NB4 (cell line): Measurements from ENCODE around the gene TGM6.

Source experiments
- DNase-seq: peaks from one replicate; pipeline ENCODE4 v3.0.0; 2010; ENCODE audit warnings: low read depth
- H3K4me3 ChIP-seq: one replicate; pipeline ENCODE4 v1.5.1; 2011; ENCODE audit warnings: mild to moderate bottlenecking, low read depth, low read length, moderate library complexity
- MYC ChIP-seq: IDR thresholded peaks from 2 replicates; pipeline ENCODE4 v1.6.1; 2011; ENCODE audit warnings: low read depth, low read length
- POLR2A ChIP-seq: IDR thresholded peaks from 2 replicates; pipeline ENCODE4 v1.6.1; 2011; ENCODE audit warnings: mild to moderate bottlenecking; ENCODE audit not compliant: insufficient read length; ENCODE audit errors: extremely low read depth
- TF ChIP-seq, protein P1 (sequence below): IDR thresholded peaks from one replicate; pipeline ENCODE4 v1.5.1; 2012; ENCODE audit warnings: low read depth, low read length
- TF ChIP-seq, protein P2 (sequence below): IDR thresholded peaks from 2 replicates; pipeline ENCODE4 v1.6.1; 2011; ENCODE audit warnings: low read depth, low read length

TGM6 gene

GRCh38 chr20:2467412-2467811 is 86.7 kb downstream of the TGM6 start:
- peak overlapping the region; percentile 98 for H3K4me3 ChIP-seq
- TF ChIP-seq, protein P1, sequence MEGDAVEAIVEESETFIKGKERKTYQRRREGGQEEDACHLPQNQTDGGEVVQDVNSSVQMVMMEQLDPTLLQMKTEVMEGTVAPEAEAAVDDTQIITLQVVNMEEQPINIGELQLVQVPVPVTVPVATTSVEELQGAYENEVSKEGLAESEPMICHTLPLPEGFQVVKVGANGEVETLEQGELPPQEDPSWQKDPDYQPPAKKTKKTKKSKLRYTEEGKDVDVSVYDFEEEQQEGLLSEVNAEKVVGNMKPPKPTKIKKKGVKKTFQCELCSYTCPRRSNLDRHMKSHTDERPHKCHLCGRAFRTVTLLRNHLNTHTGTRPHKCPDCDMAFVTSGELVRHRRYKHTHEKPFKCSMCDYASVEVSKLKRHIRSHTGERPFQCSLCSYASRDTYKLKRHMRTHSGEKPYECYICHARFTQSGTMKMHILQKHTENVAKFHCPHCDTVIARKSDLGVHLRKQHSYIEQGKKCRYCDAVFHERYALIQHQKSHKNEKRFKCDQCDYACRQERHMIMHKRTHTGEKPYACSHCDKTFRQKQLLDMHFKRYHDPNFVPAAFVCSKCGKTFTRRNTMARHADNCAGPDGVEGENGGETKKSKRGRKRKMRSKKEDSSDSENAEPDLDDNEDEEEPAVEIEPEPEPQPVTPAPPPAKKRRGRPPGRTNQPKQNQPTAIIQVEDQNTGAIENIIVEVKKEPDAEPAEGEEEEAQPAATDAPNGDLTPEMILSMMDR = no peak
- TF ChIP-seq POLR2A (no peak), MYC (no peak)
- TF ChIP-seq, protein P2, sequence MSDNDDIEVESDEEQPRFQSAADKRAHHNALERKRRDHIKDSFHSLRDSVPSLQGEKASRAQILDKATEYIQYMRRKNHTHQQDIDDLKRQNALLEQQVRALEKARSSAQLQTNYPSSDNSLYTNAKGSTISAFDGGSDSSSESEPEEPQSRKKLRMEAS = no peak
- DNase-seq = no peak

DNA sequence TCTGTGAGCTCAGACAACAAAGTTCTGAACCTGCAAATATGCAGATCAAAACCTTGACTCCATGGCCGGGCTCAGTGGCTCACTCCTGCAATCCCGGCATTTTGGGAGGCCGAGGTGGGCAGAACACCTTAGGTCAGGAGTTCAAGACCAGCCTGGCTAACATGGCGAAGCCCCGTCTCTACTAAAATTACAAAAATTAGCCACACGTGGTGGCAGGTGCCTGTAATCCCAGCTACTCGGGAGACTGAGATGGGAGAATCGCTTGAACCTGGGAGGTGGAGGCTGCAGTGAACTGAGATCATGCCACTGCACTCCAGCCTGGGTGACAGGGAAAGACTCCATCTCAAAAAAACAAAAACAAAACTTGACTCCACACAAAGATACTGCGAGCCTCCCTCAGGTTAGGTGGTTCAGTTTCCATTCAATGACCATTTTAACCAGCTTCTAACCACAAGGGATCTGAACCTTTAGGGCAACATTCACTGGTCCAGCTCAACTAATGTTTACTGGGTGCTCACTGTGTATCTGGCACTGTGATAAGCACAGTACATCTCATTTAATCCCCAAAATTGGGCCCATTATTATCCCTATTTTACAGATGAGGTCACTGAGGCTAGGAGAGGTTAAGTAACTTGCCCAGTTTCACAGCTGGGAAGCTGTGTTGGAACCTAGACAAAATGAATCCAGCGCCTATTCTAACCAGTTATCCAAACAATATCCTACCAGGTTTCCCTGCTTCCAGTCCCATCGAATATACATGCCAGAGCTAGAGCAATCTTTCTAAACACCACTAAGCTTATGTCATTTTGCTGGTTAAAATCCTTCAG is 88.1 kb downstream of the TGM6 start:
- DNase-seq = no peak
- peak overlapping the region; percentile 98 for H3K4me3 ChIP-seq
- TF ChIP-seq POLR2A = no peak
- TF ChIP-seq, protein P2 = no peak
- no peak for TF ChIP-seq MYC
- TF ChIP-seq, protein P1 = no peak

DNA sequence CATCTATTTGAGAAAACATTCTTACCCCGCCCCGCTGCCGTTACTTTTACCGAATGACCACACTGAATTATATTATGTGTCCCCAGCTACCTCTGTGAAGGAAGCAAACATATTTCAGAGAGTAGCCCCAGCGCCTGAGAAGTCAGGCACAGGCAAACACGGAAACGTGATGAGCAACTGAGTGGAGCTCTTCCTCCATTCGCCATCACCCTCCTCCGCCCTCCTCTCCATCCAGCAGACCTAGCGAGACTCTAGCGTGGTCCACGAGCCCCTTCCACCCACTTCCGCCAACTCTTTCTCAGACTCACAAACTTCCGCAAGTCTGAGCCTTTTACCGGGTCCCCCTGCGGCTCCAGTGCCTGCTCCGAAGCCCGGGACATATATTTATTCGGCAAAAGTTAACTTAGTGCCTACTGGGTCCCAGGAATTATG is 89.3 kb downstream of the TGM6 start:
- peak; percentile 85 for DNase-seq
- TF ChIP-seq, protein P1 = no peak
- TF ChIP-seq MYC = peak; percentile 77
- no peak for TF ChIP-seq POLR2A
- TF ChIP-seq, protein P2 = peak; percentile 33; the same call in 1 of the 2 replicates
- peak overlapping the region; percentile 98 for H3K4me3 ChIP-seq

- DNase-seq = peak; percentile 100
- TF ChIP-seq, protein P2 = peak; percentile 62; the same call in 1 of the 2 replicates
- TF ChIP-seq POLR2A (peak; percentile 98), MYC (peak; percentile 92)
- TF ChIP-seq, protein P1 = no peak
- H3K4me3 ChIP-seq = peak within 1 kb of the TSS; percentile 98
These were observed 89.9 kb downstream of the TGM6 start, which contains the start of gene SNRPB for GRCh38 chr20:2470423-2471193. Gene SNRPB, minus strand, starts transcription at chr20:2470789. Its CDS starts 99 bp downstream, at chr20:2470690.

- TF ChIP-seq, protein P2 = no peak
- TF ChIP-seq MYC = no peak
- TF ChIP-seq, protein P1 = no peak
- no peak for TF ChIP-seq POLR2A
- no peak for DNase-seq
- no peak overlapping the region for H3K4me3 ChIP-seq
These were observed 92.8 kb downstream of the TGM6 start for GRCh38 chr20:2473516-2473915.
